HG02763 (cell line): ENCODE results near the gene FAM83C.
"Not testable (repeated sequence)": the region's sequence is repeated elsewhere in the genome, so short reads cannot be mapped to it uniquely, and the experiment has no call there.

Experiments
- ATAC-seq: cut with Tn5 transposase; IDR thresholded peaks from one replicate; pipeline ENCODE4 v1.9.1; 2021; ENCODE audit warnings: mild to moderate bottlenecking, moderate library complexity; ENCODE audit not compliant: unreplicated experiment

FAM83C gene

GRCh38 chr20:35318502-35319157 is 26.4 kb upstream of the FAM83C start:
- ATAC-seq = no peak

- no peak for ATAC-seq
Observed at GRCh38 chr20:35317416-35318210, 25.4 kb upstream of the FAM83C start.

DNA sequence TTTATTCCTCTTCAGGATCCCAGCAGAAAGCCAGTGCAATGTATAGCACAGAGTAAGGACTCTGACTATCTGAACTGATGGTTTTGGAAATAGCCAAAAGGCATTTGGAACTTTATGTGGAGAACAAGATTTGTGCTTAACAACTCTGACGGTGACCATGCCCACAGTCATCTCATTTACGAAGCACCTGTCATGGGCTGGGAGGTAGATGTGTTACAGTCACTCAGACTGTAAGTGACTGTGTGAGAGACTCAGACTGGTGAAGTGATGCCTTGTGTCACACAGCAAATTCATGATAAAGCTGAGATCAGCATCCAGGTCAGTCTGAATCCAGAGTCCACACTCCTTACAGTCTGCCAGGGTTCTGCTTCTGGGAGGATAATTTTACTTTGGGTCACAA is 23.9 kb upstream of the FAM83C start:
- ATAC-seq = no peak

- ATAC-seq = not testable (repeated sequence)
Observed at GRCh38 chr20:35315632-35316020, 23.4 kb upstream of the FAM83C start.

- no peak for ATAC-seq
Observed at GRCh38 chr20:35314816-35315631, 22.8 kb upstream of the FAM83C start.

- ATAC-seq = no peak
Observed at GRCh38 chr20:35312318-35312717, 20.1 kb upstream of the FAM83C start.

DNA sequence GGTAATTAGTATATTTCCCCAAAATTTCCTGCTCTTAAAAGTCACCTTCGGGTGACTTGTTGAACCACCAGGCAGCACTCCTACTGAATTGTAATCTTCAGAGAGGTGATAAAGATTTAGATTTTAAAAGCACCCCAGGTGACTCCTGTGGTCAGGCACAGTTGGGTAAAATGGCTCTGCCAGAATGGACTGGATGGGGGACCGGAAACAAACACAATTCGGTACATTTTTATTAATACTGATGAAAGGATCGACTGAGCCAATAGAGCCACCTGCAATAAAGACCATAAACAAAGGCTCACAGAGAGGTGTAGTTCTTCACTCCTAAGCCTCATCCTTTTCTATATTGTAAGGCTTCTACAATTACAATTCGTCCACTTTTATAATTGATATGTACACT is 19.6 kb upstream of the FAM83C start:
- no peak for ATAC-seq

DNA sequence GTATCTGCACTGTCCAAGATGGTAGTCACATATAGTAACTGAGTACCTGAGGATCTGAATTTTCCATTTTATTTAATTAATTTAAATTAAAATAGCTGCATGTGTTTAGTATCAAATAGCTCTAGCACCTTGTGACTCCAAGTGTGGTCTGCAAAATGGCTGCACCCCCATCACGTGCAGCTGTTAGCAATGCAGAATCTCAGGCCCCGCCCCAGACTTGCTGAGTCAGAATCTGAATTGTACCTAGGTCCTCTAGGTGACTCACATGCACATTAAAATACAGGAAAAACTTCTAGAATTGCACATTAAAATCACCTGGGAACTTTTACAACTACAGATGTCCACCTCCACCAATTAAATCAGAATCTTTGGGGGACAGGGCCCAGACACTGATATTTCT is 19.2 kb upstream of the FAM83C start:
- no peak for ATAC-seq

DNA sequence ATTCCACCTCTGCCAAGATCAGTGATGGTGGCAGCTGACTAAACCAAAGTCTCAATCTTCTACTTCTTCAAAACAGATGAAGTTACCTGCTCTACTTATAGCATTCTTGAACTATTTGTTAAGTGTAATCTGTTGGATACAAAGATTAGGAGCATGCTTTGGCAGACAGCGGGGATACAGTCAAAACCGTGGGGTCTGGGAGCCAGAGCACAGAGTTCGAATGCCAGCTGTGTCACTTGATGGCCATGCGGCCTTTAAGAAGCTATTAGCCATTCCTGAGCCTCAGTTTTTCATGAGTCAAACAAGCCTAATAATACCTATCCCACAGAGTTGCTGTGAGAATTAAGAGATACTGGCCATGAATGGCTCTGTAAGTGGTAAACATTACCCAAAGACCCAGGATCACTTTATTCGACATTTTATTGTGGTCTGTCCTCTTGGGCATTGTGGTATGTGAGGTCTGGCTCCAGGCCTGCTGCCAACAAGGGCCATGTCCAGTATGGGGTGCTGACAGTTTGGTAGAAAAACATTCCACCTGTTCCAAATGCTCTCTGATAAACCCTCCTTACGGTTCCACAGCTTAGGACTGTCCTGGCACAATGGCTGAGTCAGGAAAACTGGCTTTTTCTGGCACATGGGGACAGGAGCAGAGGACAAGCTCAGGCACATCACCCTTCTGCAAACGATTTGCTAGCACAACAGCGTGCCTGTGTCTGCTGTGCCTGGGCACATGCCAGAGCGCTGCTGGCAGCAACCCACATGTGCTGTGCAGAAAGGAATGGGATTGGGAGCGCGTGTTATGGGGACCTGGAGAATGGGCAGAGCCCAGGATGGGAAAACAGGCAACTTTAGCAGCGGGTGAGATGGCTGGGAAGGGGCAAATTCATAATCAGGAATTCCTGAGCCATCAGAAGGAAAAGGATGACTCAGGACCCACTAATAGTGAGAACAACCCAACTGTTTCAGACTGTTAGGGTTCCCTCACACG is 15.7 kb upstream of the FAM83C start:
- ATAC-seq = no peak

DNA sequence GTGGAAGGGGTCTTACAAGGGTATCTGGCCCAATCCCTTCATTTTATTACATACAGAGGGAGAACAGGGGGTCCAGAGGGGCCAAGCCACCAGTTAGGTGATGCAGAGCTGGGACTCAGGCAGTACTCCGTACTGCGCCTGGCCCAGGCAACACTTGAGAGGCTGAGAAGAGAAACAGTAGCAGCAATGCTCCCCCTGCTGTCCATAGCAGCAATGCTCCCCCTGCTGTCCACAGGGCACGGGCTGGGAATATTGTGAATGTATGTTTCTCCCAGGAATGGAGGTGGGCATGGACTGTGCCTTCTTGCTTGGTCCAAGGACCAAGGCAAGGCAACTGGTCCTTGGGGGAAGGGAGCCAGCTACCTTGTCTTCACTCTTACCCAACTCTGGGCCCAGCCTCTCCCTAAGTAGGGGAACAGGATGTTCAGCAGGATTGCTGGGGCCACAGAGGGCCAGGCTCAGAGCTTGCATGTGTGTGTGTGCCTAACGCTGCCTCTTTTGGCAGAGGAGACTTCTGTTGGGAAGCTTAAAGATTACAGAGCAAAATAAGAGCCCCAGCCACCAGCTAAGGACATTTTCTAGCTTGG is 14.8 kb upstream of the FAM83C start:
- ATAC-seq = no peak

DNA sequence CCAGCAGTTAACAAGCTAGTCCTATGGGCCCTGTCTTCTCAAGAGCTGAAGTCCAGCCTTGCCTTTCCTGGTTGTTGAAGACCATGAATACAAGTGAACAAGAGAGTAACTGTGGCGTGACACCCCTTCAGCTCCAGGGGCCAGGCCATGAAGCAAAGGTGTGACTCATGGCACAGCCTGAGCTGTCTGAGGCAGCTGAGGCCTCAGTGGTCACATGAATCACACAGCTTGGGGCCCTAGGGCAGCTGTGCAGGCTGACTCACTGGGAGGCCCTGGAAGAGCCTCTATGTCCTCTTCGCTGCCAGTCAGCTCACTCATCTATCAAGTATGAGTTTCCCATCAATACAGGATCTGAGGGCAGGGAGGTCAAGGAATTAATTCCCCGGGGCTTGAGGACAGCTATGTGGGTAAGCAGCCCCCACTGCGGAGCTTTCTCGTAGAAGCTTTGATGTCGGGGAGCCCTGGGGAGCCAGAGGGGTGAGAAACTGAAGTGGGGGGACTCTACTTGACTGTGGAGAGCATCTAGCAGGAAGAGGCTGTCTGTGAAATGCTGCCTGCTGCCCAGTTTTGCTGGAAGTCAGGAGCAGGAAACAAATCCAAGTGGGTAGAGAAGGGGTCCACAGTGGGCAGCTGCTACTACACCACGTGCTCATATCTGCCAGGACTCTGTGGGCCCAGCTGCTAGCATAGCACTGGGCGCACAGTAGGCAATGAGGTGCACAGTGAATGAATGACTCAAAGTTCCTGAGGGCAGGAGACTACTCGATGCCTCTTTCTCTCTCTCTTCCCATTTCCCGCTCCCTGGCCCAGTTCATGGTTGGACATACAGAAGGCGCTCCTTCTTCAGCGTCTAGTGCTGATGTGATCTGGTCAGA is 13.7 kb upstream of the FAM83C start:
- ATAC-seq = no peak

GRCh38 chr20:35304956-35305355 is 12.7 kb upstream of the FAM83C start:
- ATAC-seq = no peak

DNA sequence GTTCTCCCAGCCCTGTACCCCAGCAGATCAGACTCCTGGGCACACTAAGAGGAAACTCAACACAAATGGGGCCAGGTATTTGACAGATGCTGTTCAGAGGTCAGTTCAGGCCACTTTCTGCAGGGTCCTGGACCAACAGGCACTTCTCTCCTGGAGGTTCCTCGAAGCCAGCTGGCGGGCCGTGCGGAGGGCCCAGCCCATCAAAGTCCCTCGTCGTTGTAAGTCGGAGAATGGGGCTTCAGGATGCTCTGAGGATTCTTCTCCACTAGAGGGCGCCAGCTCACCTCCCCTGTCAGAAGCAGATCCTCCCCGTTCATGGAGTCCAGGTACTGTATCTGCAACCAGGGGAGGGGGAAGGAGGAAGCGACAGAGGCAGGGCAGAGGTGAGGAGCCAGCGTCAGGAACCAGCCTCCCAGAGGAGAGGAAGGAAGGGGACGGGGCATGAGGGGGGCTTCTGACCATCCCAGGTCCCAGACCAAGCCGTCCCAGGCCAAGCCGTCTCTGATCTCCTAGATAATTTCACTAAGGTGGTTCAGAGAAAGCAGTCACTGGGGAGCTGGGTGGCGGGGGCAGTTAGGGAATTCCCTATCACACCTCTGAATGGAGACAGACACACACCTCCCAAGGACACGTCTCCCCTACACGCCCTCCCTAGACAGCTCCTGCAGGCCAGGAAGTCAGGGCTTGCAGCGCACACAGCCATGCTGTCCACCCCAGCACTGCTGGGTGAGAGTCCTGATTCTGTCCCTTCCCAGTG is 11.7 kb upstream of the FAM83C start:
- ATAC-seq = no peak

GRCh38 chr20:35303382-35303734 is 11.1 kb upstream of the FAM83C start:
- ATAC-seq = no peak

GRCh38 chr20:35302421-35303335 is 10.5 kb upstream of the FAM83C start:
- no peak for ATAC-seq

- no peak for ATAC-seq
Observed at GRCh38 chr20:35301426-35301825, 9.2 kb upstream of the FAM83C start.

GRCh38 chr20:35300469-35301262 is 8.4 kb upstream of the FAM83C start:
- ATAC-seq = no peak
